SIG-M5 treated with dmso at 0.1 percent for 504 hours (cell line): ENCODE measurements around the gene ABCA4.
"Not testable (repeated sequence)": the region's sequence is repeated elsewhere in the genome, so short reads cannot be mapped to it uniquely, and the experiment has no call there.

ENCODE experiments used
- DNase-seq: peaks from one replicate; lab custom pipeline; 2025; ENCODE audit not compliant: unreplicated experiment; lab: John Stamatoyannopoulos, UW

Gene ABCA4

GRCh38 chr1:94120991-94121390 lies at the start of gene ABCA4:
ABCA4 (minus strand) TSS chr1:94121148; CDS start chr1:94121045, 103 bp downstream.
- no peak for DNase-seq

GRCh38 chr1:94169126-94169525 lies 48.2 kb upstream of the ABCA4 start:
- no peak for DNase-seq

- no peak for DNase-seq
Measured at GRCh38 chr1:94165843-94166242, 44.9 kb upstream of the ABCA4 start.

GRCh38 chr1:94164885-94165284 lies 43.9 kb upstream of the ABCA4 start:
- DNase-seq = not testable (repeated sequence)

GRCh38 chr1:94164121-94164520 lies 43.2 kb upstream of the ABCA4 start:
- not testable (repeated sequence) for DNase-seq

GRCh38 chr1:94163249-94163648 lies 42.3 kb upstream of the ABCA4 start:
- DNase-seq = not testable (repeated sequence)

- DNase-seq = no peak
Measured at GRCh38 chr1:94160811-94161210, 39.9 kb upstream of the ABCA4 start.

- DNase-seq = no peak
Measured at GRCh38 chr1:94156096-94156625, 35.2 kb upstream of the ABCA4 start.

- DNase-seq = no peak
Measured at GRCh38 chr1:94154989-94155388, 34.0 kb upstream of the ABCA4 start.

- no peak for DNase-seq
Measured at GRCh38 chr1:94153133-94153532, 32.2 kb upstream of the ABCA4 start.

GRCh38 chr1:94149166-94149565 lies 28.2 kb upstream of the ABCA4 start:
- DNase-seq = not testable (repeated sequence)

- no peak for DNase-seq
Measured at GRCh38 chr1:94146273-94146672, 25.3 kb upstream of the ABCA4 start.

GRCh38 chr1:94144836-94145235 lies 23.9 kb upstream of the ABCA4 start:
- no peak for DNase-seq

GRCh38 chr1:94143809-94144176 lies 22.8 kb upstream of the ABCA4 start:
- no peak for DNase-seq

GRCh38 chr1:94143173-94143808 lies 22.3 kb upstream of the ABCA4 start:
- DNase-seq = no peak

GRCh38 chr1:94142583-94142982 lies 21.6 kb upstream of the ABCA4 start:
- DNase-seq = no peak

GRCh38 chr1:94142022-94142421 lies 21.1 kb upstream of the ABCA4 start:
- DNase-seq = no peak

GRCh38 chr1:94132111-94132510 lies 11.2 kb upstream of the ABCA4 start:
- no peak for DNase-seq

GRCh38 chr1:94130851-94131595 lies 10.1 kb upstream of the ABCA4 start:
- DNase-seq = no peak

GRCh38 chr1:94126651-94127050 lies 5.7 kb upstream of the ABCA4 start:
- DNase-seq = no peak

GRCh38 chr1:94125551-94126514 lies 4.9 kb upstream of the ABCA4 start:
- DNase-seq = no peak
